DOHH2 (cell line): ENCODE data around the gene DNAH7.

ENCODE experiments used
- EZH2phosphoT487 ChIP-seq: fragments of 200-600 bp; sonication (generic); IDR thresholded peaks from 2 replicates; pipeline ENCODE4 v1.6.1; 2017; ENCODE audit warnings: borderline replicate concordance, mild to moderate bottlenecking, antibody characterized with exemption, low read length, moderate library complexity, mixed read lengths
- TF ChIP-seq, protein P1 (sequence below): fragments of 200-600 bp; sonication (generic); IDR thresholded peaks from one replicate; pipeline ENCODE4 v1.5.1; 2014; ENCODE audit warnings: antibody characterized with exemption, mild to moderate bottlenecking, low read depth, low read length; ENCODE audit not compliant: poor library complexity, severe bottlenecking

GRCh38 chr2:195859513-195859912, 209.1 kb downstream of the DNAH7 start:
- TF ChIP-seq, protein P1, sequence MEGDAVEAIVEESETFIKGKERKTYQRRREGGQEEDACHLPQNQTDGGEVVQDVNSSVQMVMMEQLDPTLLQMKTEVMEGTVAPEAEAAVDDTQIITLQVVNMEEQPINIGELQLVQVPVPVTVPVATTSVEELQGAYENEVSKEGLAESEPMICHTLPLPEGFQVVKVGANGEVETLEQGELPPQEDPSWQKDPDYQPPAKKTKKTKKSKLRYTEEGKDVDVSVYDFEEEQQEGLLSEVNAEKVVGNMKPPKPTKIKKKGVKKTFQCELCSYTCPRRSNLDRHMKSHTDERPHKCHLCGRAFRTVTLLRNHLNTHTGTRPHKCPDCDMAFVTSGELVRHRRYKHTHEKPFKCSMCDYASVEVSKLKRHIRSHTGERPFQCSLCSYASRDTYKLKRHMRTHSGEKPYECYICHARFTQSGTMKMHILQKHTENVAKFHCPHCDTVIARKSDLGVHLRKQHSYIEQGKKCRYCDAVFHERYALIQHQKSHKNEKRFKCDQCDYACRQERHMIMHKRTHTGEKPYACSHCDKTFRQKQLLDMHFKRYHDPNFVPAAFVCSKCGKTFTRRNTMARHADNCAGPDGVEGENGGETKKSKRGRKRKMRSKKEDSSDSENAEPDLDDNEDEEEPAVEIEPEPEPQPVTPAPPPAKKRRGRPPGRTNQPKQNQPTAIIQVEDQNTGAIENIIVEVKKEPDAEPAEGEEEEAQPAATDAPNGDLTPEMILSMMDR: no peak
- no peak for TF ChIP-seq EZH2phosphoT487
